Measurements from ENCODE around the gene ZNF74.
"Not testable (repeated sequence)": the region's sequence is repeated elsewhere in the genome, so short reads cannot be mapped to it uniquely, and the experiment has no call there.

The ZNF74 gene

DNA sequence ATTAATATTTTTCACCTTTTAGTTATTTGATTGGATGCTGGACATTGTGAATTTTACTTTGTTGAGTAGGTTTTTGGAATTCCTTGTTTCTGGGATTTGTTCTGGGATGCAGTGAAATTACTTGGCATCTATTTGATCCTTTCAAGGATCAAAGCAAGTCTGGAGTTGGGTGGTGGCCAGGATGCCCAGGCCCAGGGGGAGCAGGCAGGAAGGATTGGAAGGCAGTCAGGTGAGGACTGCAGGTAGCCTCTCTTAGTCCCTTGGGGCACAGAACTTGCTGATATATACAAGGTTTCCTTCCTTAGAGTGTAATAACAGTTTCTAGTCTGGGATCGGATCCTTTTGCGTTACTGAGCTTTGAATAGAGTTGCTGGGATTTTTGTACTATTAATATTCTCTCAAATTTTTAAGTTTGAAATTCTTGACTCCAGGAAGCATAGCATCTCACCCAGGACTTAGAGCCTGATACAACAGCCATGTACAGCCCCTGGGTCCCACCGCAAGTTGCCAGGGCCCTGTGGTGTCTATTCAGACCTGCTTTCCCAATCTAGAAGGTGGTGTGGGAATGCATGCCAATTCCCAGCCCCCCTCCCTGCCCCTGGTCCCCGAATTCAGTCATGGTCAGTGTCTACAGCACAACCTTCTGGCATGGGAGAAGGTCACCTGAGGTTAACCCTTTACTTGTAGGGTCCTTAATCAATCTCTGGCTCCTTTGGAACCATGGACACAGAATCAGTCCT is 6.1 kb downstream of the ZNF74 start:
- DNase-seq (ENCODE audit: low read depth in 2 of 3, low spot score in 2 of 3): no peak

DNA sequence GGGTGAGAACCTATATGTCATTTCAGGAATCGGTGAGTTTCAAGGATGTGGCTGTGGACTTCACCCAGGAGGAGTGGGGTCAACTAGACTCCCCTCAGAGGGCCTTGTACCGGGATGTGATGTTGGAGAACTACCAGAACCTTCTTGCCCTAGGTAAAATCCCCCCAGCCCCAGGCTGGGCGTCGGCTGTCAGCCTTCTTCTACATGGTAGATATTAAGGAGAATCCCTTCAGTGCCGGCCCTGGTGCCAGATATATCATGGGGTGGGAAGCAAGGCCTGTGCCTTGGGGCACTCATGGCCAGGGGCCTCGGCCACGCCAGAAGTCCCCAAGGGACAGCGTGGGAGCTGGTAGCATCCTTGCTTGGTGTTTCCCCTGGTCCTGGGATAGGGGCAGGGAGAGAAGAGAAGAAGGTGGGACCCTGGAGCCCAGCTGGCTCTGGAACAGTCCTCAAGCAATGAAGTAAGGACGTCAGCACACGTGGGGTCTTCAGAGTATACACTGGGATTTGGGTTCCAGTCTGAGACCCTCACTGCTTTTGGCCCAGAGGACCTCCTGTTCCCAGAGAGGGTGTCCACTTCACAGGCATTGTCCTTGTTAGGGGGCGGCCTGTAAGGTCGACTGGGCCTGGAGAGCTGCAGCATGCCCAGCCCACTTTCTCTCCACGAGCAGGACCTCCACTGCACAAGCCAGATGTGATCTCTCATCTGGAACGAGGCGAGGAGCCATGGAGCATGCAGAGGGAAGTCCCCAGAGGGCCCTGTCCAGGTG is 6.8 kb downstream of the ZNF74 start:
- DNase-seq (ENCODE audit: low read depth in 2 of 3, low spot score in 2 of 3): no peak

DNA sequence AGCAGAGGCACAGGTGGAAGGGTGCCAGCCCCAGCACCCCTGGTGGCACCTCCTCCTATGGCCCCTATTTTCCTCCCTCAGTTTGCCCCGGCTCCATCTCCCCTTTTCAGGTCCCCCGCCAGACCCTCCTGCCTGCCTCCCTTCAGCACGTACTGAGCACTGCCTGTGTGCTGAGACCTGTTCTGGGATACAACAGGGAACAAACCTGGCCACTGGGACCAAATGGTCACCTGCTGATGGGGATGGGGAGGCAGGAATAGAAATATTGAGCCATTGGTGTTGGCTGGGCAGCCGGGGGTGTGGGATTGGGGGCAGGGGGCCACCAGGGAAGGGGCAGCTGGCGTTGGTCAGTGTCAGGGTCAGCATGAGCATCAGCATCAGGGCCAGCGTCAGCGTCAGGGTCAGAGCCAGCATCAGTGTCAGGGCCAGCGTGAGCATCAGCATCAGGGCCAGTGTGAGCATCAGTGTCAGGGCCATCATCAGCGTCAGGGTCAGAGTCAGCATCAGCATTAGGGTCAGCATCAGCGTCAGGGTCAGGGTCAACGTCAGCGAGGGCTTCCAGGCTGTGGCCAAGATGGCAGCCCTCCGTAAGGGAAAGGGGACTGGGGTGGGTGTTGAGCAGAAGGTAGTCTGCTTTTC is 7.5 kb downstream of the ZNF74 start:
- DNase-seq (ENCODE audit: low read depth in 2 of 3, low spot score in 2 of 3): no peak

DNA sequence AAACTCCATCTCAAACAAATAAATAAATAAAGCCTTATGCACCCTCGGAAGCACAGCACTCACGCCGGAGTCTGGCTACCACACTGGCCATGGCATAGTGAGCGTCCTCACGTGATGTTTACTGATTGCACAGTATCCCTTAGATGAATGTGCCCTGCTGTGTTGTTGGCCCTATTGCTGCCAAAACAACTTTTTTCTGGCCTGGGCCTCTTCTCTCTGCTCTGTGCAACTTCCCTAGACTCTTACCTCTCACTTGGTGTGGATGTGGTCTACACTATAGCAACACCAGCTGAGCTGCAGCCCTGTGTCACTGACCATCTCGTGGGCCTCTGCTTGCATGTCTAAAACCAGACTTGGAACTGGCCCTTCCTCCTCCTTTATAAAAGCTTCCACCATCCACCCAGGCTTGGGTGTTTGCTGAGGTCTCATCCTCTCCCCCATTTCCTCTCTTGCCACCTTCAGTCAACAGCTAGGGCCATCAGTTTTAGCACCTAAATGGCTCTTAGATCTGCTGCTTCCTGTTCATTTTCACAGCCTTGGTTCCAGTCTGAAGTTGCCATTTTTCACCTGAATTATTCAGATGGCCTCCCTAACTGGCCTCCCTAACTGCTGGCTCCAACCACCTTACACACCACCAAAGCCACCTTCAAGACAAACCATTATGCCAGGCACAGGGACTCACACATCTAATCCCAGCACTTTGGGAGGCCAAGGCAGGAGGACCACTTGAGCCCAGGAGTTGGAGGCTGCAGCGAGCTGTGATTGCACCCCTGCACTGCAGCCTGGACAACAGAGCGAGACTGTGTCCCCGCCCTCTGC is 9.2 kb downstream of the ZNF74 start:
- no peak for DNase-seq (ENCODE audit: low read depth in 2 of 3, low spot score in 2 of 3)

DNA sequence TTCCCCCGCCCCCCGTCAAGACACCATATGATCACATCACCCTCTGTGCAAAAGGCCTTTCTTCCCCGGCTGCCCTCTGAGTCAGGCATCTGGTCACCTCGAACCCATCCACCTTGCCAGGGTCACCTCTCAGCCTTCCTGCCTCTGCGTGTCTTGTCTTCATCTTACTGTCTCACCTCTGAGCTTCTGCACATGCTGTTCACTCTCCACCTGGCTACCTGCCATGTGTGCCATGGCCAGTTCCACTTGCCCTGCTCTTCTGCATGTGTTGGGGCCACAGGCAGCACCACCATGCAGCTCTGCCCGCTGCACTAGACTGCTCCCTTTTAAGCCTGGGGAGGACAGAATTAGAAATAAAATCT is 9.8 kb downstream of the ZNF74 start:
- DNase-seq (ENCODE audit: low read depth in 2 of 3, low spot score in 2 of 3): no peak

DNA sequence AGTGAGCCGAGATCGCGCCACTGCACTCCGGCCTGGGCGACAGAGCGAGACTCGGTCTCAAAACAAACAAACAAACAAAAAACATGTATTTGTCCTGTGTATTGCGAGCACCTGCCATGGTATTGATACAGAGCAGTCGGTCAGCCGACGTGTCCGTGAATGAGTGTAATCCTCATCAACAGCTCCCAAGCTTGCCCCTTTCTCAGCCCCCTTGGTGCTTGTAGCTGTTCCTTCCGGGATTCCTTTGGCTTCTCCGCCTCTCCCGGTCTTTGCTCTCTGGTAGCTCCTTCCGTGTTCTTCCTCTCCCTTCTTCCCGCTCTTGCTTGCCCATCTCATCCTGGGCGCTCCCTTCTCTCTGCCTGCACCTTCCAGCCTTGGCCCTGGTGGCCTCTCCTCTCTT is 10.9 kb downstream of the ZNF74 start:
- no peak for DNase-seq (ENCODE audit: low read depth in 2 of 3, low spot score in 2 of 3)

DNA sequence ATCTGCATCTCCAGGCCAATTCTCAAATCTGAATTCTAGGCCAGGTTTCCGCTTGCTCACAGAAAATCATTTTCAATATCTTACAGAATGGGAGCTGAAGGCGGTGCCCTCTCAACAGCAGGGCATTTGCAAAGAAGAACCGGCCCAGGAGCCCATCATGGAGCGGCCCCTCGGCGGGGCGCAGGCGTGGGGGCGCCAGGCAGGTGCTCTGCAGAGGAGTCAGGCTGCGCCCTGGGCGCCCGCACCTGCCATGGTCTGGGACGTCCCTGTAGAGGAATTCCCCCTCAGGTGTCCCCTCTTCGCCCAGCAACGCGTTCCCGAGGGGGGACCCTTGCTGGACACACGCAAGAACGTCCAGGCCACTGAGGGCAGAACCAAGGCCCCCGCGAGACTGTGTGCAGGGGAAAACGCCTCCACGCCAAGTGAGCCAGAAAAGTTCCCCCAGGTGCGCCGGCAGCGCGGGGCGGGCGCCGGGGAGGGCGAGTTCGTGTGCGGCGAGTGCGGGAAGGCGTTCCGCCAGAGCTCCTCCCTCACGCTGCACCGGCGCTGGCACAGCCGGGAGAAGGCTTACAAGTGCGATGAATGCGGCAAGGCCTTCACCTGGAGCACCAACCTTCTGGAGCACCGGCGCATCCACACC is 11.5 kb downstream of the ZNF74 start:
- DNase-seq (ENCODE audit: low read depth in 2 of 3, low spot score in 2 of 3): no peak

DNA sequence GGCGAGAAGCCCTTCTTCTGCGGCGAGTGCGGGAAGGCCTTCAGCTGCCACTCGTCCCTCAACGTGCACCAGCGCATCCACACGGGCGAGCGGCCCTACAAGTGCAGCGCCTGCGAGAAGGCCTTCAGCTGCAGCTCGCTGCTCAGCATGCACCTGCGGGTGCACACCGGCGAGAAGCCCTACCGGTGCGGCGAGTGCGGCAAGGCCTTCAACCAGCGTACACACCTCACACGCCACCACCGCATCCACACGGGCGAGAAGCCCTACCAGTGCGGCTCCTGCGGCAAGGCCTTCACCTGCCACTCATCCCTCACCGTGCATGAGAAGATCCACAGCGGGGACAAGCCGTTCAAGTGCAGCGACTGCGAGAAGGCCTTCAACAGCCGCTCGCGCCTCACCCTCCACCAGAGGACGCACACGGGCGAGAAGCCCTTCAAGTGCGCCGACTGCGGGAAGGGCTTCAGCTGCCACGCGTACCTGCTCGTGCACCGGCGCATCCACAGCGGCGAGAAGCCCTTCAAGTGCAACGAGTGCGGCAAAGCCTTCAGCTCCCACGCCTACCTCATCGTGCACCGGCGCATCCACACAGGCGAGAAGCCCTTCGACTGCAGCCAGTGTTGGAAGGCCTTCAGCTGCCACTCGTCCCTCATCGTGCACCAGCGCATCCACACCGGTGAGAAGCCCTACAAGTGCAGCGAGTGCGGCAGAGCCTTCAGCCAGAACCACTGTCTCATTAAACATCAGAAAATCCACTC is 12.2 kb downstream of the ZNF74 start:
- no peak for DNase-seq (ENCODE audit: low read depth in 2 of 3, low spot score in 2 of 3)

DNA sequence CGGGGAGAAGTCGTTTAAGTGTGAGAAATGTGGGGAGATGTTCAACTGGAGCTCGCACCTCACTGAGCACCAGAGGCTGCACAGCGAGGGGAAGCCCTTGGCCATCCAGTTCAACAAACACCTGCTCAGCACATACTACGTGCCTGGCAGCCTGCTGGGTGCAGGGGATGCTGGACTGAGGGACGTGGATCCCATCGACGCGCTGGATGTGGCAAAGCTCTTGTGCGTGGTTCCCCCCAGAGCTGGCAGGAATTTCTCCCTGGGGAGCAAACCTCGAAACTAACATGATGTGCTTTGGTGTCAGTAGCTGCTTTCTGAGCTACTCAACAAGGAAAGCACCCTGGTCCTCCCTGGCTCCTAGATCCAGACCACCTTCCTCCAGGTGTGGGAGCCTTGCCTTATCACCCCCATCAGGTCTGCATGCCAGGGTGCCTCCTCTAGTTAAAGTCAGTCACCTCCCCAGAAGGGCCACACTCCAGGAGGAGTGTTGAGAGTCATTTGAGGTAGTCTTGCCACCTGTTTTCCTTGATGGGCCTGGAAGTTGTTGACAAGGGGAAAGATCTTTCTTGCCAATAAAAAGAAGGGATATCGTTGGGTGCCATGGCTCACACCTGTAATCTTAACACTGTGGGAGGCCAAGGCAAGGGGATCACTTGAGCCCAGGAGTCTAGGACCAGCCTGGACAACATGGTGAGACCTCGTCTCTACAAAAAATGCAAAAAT is 12.9 kb downstream of the ZNF74 start:
- DNase-seq (ENCODE audit: low read depth in 2 of 3, low spot score in 2 of 3): no peak

DNA sequence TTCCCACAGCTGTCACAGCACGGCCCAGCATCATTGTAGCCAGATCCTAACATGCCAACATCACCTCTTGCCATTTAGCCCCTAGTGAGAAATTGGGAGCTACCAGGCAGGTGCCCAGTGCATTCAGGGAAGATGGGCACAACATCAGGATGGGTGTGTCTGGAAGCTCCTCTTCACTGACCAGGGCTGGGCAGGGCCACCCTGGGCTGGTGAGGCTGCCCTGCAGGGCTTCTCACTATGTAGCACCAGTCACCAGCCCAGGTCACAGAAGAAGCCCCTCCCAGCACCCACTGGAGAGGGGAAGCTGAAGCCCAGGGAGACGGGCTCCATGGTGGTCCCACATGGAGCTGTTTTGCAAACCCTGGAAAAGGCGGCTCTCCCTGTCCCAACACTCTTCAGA is 13.9 kb downstream of the ZNF74 start:
- no peak for DNase-seq (ENCODE audit: low read depth in 2 of 3, low spot score in 2 of 3)

DNA sequence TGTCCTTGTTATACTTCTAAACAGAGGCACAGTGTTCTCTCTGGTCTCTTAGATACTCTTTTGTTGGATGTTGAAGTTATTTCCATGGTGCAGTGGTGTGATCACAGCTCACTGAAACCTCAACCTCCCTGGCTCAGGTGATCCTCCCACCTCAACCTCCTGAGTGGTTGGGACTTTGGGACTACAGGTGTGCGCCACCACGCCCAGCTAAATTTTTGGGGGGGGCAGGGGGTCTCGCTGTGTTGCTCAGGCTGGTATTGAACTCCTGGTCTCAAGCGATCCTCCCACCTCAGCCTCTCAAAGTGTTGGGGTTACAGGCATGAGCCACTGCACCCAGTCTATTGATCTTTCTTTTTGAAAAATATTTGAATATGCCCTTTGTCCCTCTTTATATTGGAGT is 14.9 kb downstream of the ZNF74 start:
- DNase-seq (ENCODE audit: low read depth in 2 of 3, low spot score in 2 of 3): no peak

DNA sequence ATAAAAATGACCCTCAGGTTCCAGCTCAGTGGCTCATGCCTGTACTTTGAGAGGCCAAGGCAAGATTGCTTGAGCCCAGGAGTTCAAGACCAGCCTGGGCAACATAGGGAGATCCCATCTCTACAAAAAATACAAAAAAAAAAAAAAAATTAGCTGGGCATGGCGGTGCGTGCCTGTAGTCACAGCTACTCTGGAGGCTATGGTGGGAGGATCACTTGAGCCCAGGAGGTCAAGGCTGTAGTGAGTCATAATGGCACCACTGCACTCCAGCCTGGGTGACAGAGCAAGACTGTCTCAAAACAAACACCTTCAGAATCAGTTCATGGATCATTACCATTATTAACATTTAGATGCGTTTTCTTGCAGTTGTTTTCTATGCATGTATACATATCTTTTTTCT is 15.4 kb downstream of the ZNF74 start:
- DNase-seq (ENCODE audit: low read depth in 2 of 3, low spot score in 2 of 3): not testable (repeated sequence)

DNA sequence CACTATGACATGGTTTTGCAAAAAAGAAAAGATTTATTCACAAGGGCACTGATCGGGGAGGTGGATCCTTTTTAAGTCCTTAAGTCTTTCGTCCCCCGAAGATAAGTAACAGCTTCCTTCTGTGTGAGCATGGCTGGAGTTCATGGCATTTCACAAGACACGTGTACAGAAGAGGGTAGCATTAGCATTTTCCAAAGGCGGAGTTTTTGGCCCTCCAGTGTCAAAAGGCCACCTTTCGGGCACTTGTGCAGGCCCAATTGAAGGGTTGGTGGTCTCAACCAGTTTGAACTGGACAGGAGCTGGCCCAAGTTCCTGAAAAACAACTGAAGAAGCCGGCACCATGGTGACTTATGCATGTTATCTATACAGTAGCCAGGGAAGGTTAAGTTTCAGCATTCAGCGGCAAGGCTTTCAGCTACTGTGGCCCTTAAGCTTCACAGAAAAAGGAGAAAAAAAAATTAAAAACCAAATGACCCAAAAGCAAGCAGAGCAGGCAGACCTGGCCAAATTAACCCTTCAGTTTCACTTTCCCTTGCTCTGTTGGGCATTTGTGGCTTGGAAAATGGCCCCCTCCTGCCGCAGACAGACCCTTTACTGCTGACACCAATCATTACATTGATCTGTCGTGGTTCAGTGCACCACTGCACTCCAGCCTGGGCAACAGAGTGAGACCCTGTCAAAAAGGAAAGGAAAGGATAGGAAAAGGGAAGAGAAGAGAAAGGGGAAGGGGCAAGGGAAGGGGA is 18.7 kb downstream of the ZNF74 start:
- DNase-seq (ENCODE audit: low read depth in 2 of 3, low spot score in 2 of 3): no peak

DNA sequence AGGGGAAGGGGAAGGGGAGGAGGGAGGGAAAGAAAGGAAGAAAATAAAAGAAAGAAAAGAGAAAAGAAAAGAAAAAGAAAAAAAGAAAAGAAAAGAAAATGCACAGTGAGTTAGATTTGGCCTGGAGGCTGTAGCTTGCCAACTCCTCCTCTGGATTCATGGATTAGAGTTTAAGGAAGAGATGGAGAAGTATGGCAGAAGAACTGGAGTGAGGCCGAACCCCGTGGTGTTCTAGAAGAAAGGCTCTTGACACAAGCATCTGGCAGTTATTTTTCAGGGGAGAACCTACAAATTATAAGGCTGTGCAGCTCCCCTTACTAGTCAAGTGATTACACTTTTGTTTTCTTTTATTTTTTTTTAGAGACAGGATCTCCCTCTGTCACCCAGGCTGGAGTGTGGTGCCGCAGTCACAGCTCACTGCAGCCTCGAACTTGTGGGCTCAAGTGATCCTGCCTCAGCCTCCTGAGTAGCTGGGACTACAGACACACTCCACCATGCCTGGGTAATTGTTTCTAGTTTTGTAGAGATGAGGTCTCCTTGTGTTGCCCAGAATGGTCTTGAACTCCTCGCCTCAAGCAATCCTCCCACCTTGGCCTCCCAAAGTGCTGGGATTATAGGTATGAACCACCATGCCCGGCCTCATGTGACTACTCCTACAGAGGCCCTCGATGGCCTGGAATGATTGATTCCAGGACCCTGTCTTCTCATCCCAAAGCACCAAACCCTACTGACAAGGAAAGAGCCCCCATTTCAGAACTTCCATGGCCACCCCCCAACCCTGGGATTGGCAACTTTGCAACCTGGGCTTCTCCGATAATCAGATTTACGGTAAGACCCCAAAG is 19.5 kb downstream of the ZNF74 start:
- no peak for DNase-seq (ENCODE audit: low read depth in 2 of 3, low spot score in 2 of 3)

DNA sequence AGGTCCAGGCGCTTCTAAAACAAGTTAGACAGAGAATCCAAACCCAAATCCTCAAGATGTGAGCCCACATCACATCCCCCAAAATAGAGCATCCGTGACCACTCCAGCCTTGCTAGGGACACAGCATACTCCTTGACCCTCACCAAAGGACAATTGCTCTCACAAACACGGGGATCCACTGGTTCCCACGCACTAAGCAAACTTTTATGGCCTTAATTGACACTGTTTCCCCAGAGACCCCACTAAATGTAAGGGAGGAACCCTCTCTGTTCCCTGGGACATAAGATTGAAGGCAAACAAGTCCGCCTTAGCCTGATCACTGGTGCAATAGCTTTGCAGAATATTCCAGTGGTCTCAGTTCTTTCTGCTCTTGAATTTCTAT is 20.1 kb downstream of the ZNF74 start:
- DNase-seq (ENCODE audit: low read depth in 2 of 3, low spot score in 2 of 3): no peak

DNA sequence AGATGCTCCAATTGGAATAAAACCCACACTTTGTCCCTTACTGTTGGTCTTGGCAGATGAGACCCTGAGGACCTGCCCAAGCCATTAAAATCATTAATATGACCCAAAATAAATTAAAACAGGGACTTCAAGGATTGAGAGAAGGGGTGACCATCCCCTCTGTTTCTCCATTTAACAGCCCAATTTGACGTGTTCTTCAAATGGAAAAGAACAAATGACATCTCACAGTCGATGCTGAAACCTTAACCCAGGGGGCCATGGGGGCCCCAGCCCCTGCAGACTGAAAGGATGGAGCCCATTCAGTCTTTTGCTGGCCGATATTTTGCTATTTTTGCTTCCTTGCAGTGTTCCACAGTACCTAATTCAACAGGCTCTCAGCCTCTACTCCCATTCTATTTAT is 20.5 kb downstream of the ZNF74 start:
- no peak for DNase-seq (ENCODE audit: low read depth in 2 of 3, low spot score in 2 of 3)

DNA sequence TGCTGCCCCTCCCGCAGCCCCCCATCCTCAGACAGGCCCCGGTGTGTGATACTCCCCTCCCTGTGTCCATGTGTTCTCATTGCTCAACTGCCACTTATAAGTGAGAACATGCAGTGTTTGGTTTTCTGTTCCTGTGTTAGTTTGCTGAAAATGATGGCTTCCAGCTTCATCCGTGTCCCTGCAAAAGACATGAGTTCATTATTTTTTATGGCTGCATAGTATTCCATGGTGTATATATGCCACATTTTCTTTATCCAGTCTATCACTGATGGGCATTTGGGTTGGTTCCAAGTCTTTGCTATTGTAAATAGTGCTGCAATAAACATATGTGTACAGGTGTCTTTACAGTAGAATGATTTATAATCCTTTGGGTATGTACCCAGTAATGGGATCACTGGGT is 21.3 kb downstream of the ZNF74 start:
- DNase-seq (ENCODE audit: low read depth in 2 of 3, low spot score in 2 of 3): not testable (repeated sequence)

DNA sequence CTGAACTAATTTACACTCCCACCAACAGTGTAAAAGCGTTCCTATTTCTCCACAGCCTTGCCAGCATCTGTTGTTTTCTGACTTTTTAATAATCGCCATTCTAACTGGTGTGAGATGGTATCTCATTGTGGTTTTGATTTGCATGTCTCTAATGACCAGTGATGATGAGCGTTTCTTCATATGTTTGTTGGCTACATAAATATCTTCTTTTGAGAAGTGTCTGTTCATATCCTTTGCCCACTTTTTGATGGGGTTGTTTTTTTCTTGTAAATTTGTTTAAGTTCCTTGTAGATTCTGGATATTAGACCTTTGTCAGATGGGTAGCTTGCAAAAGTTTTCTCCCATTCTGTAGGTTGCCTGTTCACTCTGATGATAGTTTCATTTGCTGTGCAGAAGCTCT is 21.7 kb downstream of the ZNF74 start:
- DNase-seq (ENCODE audit: low read depth in 2 of 3, low spot score in 2 of 3): not testable (repeated sequence)
